Stimulated activated effector memory CD8-positive, alpha-beta T cell treated with anti-CD3 and anti-CD28 coated beads, Interleukin-12 subunit alpha, Interleukin-12 subunit beta, amount 100 ng/mL, for 72 hours (primary cell): ENCODE results near the gene PDAP1.

Experiments
- ATAC-seq: fragments of 150-1000 bp; cut with Tn5 transposase; 2 replicates; pipeline ENCODE4 v1.10.0; 2021
- DNase-seq, 2 donors: peaks; one replicate each; pipeline ENCODE4 v3.0.0; 2021 to 2022; ENCODE audit warnings: low spot score in 2 of 2
- H3K27ac Mint-ChIP-seq: one replicate; pipeline ENCODE4 v1.8.0; 2022; ENCODE audit warnings: mild to moderate bottlenecking, mixed read lengths
- H3K36me3 Mint-ChIP-seq: one replicate; pipeline ENCODE4 v1.8.0; 2022; ENCODE audit warnings: mild to moderate bottlenecking, mixed read lengths
- H3K4me1 Mint-ChIP-seq: one replicate; pipeline ENCODE4 v1.8.0; 2022; ENCODE audit warnings: mixed read lengths
- H3K4me3 Mint-ChIP-seq: one replicate; pipeline ENCODE4 v1.8.0; 2022; ENCODE audit warnings: mild to moderate bottlenecking, mixed read lengths
- H3K9me3 Mint-ChIP-seq: one replicate; pipeline ENCODE4 v1.8.0; 2022; ENCODE audit warnings: mixed read lengths

Gene PDAP1, protein sequence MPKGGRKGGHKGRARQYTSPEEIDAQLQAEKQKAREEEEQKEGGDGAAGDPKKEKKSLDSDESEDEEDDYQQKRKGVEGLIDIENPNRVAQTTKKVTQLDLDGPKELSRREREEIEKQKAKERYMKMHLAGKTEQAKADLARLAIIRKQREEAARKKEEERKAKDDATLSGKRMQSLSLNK

GRCh38 chr7:99408379-99409191, at the start of gene PDAP1, which contains the start of gene BUD31:
Gene PDAP1, minus strand, starts transcription at chr7:99408597. Its CDS starts 49 bp downstream, at chr7:99408548.
Gene BUD31, plus strand, starts transcription at chr7:99408969. Its CDS starts 2,124 bp downstream, at chr7:99411093.
- Mint-ChIP-seq H3K4me1 (peaks cover 51% of the 10 kb centered on the region), H3K36me3 (peaks cover 82% of the 10 kb centered on the region), H3K9me3 (no peaks in the 10 kb centered on the region), H3K27ac (peak within 1 kb of the TSS; percentile 95), H3K4me3 (peak within 1 kb of the TSS; percentile 92)
- DNase-seq = peak; percentile 96 to 99
- ATAC-seq = peak; percentile 91

GRCh38 chr7:99457650-99458493, 49.5 kb upstream of the PDAP1 start:
- peak overlapping the region; percentile 19 for H3K27ac Mint-ChIP-seq
- DNase-seq (no peak), ATAC-seq (no peak)
- H3K9me3 Mint-ChIP-seq = no peaks in the 10 kb centered on the region
- peaks cover 96% of the 10 kb centered on the region for H3K36me3 Mint-ChIP-seq
- H3K4me3 Mint-ChIP-seq = no peak overlapping the region
- H3K4me1 Mint-ChIP-seq = peaks cover 38% of the 10 kb centered on the region

DNA sequence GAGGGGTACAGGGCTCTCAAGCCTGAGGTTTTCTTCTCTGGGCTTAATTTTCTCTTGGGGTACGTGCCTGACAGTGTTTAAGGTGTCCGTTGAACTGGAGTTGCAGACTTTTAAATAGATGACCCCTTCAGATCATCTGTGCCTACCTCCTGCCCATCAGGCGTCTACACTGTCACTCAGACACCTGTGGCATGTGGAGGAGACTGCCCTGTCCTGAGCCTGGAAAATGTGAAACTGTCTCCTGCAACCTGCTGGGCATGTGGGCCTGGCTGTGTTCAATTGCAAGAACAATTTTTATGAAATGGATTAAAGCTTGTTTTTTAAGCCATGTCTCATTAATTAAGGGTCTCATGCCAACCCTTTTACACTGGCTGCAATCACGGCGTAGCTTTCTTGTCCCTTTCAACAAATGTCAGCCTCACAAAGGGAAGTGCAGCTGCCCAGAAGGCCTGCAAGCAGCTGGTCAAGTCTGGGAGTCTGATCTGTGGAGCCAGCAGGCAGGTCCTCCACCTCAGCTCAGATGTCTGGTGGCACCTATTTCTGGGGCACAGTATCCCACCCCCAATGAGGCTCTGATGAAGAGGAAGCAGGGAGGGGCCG, 48.8 kb upstream of the PDAP1 start:
- H3K36me3 Mint-ChIP-seq = peaks cover 96% of the 10 kb centered on the region
- peaks cover 35% of the 10 kb centered on the region for H3K4me1 Mint-ChIP-seq
- H3K27ac Mint-ChIP-seq = peak overlapping the region; percentile 58
- no peak overlapping the region for H3K4me3 Mint-ChIP-seq
- no peaks in the 10 kb centered on the region for H3K9me3 Mint-ChIP-seq
- DNase-seq (no peak), ATAC-seq (no peak)

- Mint-ChIP-seq H3K36me3 (peaks cover 94% of the 10 kb centered on the region), H3K27ac (no peak overlapping the region)
- no peak for DNase-seq
These were observed 47.9 kb upstream of the PDAP1 start for GRCh38 chr7:99456288-99456687.

GRCh38 chr7:99455874-99456273, 47.5 kb upstream of the PDAP1 start:
- H3K36me3 Mint-ChIP-seq = peaks cover 94% of the 10 kb centered on the region
- no peak for DNase-seq
- no peak for ATAC-seq
- H3K4me3 Mint-ChIP-seq = no peak overlapping the region
- H3K9me3 Mint-ChIP-seq = no peaks in the 10 kb centered on the region
- H3K4me1 Mint-ChIP-seq = peaks cover 34% of the 10 kb centered on the region
- no peak overlapping the region for H3K27ac Mint-ChIP-seq

More at GRCh38 chr7:99456288-99456687, 47.9 kb upstream of the PDAP1 start:
- Mint-ChIP-seq H3K9me3 (no peaks in the 10 kb centered on the region), H3K4me3 (no peak overlapping the region), H3K4me1 (peaks cover 35% of the 10 kb centered on the region)
- no peak for ATAC-seq

GRCh38 chr7:99453105-99453504, 44.7 kb upstream of the PDAP1 start:
- peaks cover 19% of the 10 kb centered on the region for H3K4me1 Mint-ChIP-seq
- DNase-seq (no peak), ATAC-seq (no peak)
- H3K9me3 Mint-ChIP-seq = no peaks in the 10 kb centered on the region
- H3K36me3 Mint-ChIP-seq = peaks cover 94% of the 10 kb centered on the region
- H3K27ac Mint-ChIP-seq = no peak overlapping the region
- no peak overlapping the region for H3K4me3 Mint-ChIP-seq

DNA sequence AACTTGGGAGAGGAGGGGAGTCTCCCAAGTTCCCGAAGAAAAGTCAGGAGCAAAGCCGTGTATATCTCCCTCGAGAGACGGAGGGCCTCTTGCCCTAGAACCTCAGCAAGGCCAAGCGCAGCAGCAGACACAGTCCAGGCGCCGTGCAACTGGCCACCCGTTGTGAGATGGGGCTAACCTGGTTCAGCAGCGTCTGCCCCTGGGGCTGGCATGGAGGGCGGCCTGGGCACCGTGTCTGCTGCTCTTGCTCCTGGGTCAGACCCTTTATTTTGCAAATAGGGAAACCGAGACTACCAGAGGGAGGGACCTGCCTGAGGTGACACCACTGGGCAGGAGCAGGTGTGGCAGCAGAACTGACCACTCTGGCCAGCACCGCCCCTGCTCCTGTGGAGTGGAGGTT, 44.1 kb upstream of the PDAP1 start:
- no peak for DNase-seq
- Mint-ChIP-seq H3K36me3 (peaks cover 94% of the 10 kb centered on the region), H3K4me3 (no peak overlapping the region), H3K4me1 (peaks cover 19% of the 10 kb centered on the region), H3K27ac (no peak overlapping the region), H3K9me3 (no peaks in the 10 kb centered on the region)
- no peak for ATAC-seq

DNA sequence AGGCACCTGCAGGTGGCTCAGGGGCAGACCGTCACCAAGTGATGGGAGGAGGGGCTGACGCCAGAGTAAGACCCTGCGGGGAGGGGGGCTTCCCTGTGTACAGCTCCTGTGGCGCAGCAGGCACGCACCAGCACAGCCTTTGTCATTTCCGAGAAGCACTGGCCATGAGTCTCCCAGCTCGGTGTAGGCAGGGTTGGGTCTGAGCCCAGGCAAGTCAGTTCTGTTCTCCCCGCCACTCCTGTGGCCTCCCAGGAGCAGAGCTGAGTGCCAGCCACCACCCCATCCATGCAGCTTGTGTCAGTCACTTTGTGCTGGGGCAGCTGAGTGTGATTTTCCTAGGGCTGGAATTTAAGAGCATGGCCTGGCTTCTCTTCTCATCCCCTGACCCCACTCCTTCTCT, 43.5 kb upstream of the PDAP1 start:
- H3K4me3 Mint-ChIP-seq = no peak overlapping the region

DNA sequence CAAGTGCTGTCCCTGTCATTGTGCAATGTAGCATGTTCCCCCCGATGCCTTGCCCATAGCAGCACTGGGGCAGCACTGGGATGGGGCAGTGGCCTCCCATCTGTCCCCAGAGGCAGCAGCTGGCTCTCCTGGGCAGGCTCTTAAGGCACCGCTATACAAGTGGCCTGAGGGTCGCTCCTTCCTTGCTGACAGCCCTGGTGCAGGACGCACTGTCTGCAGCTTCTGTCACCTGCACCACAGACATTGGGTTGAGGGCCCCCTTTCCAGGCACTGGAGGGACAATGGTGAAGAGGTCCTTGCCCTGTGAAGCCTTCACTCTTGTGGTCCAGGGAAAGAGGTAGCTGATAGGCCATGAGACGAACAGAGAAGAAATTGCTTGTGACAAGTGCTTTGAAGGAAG, 40.9 kb upstream of the PDAP1 start:
- no peak for DNase-seq
- peaks cover 5% of the 10 kb centered on the region for H3K4me1 Mint-ChIP-seq
- H3K36me3 Mint-ChIP-seq = peaks cover 94% of the 10 kb centered on the region
- no peak for ATAC-seq
- no peaks in the 10 kb centered on the region for H3K9me3 Mint-ChIP-seq
- H3K4me3 Mint-ChIP-seq = no peak overlapping the region
- H3K27ac Mint-ChIP-seq = peak overlapping the region; percentile 84

More for the DNA sequence above, 43.5 kb upstream of the PDAP1 start:
- DNase-seq (no peak), ATAC-seq (no peak)
- no peaks in the 10 kb centered on the region for H3K9me3 Mint-ChIP-seq
- no peak overlapping the region for H3K27ac Mint-ChIP-seq
- peaks cover 94% of the 10 kb centered on the region for H3K36me3 Mint-ChIP-seq
- H3K4me1 Mint-ChIP-seq = peaks cover 15% of the 10 kb centered on the region

GRCh38 chr7:99448855-99449254, 40.5 kb upstream of the PDAP1 start:
- Mint-ChIP-seq H3K9me3 (no peaks in the 10 kb centered on the region), H3K36me3 (peaks cover 94% of the 10 kb centered on the region), H3K27ac (no peak overlapping the region), H3K4me1 (peaks cover 5% of the 10 kb centered on the region), H3K4me3 (no peak overlapping the region)
- no peak for DNase-seq
- ATAC-seq = no peak

- Mint-ChIP-seq H3K4me1 (peaks cover 11% of the 10 kb centered on the region), H3K27ac (no peak overlapping the region), H3K9me3 (no peaks in the 10 kb centered on the region), H3K4me3 (no peak overlapping the region), H3K36me3 (peaks cover 94% of the 10 kb centered on the region)
- ATAC-seq (no peak), DNase-seq (no peak)
These were observed 39.5 kb upstream of the PDAP1 start for GRCh38 chr7:99447943-99448342.

GRCh38 chr7:99446096-99446495, 37.7 kb upstream of the PDAP1 start:
- ATAC-seq (no peak), DNase-seq (no peak)
- Mint-ChIP-seq H3K36me3 (peaks cover 100% of the 10 kb centered on the region), H3K4me3 (no peak overlapping the region), H3K27ac (no peak overlapping the region), H3K9me3 (no peaks in the 10 kb centered on the region), H3K4me1 (peaks cover 20% of the 10 kb centered on the region)

GRCh38 chr7:99440195-99440594, 31.8 kb upstream of the PDAP1 start:
- H3K4me1 Mint-ChIP-seq = peaks cover 38% of the 10 kb centered on the region
- H3K4me3 Mint-ChIP-seq = peak overlapping the region; percentile 99
- H3K36me3 Mint-ChIP-seq = peaks cover 62% of the 10 kb centered on the region
- no peak for ATAC-seq
- peak overlapping the region; percentile 98 for H3K27ac Mint-ChIP-seq
- H3K9me3 Mint-ChIP-seq = no peaks in the 10 kb centered on the region
- no peak for DNase-seq

DNA sequence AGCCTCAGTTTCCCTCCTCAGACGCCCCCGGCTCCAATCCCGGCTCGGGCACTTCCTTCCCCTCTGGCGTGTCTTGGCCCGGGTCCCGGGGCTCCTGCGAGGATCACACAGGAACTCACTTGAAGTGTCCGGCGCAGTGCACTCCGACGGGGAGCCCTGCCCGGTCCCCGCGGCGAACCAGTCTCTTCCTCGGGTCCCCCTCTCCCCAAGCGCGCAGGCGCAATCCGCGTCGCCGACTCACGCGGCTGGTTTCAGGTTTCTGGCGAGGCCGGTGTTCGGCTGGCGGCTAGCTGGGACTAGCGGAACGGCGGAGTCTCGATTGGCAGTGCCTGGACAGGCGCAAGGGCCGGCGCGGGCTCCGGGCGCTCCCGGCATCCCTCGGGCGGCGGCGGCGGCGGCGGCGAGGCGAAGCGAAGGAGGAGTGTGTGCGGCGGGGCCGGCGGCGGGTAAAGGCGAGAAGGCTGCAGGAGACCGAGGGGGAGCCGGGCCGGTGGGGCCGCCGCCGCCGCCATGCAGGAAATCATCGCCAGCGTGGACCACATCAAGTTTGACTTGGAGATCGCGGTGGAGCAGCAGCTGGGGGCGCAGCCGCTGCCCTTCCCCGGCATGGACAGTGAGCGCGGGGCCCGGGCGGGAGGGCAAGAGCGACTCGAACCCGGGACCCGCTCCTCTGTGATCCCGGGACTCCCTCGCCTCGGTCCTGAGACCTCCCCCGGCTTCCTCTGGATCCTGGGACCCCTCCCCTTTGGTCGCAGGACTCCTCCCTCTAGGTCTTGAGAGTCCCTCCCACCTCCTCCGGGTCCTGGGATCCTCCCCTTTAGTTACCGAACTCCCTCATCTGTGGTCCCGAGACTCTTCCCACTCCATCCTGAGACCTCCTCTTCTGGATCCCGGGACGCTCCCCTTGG, 30.4 kb upstream of the PDAP1 start, which contains the start of the genes CPSF4 and PTCD1:
CPSF4 (plus strand) TSS at position 371 of the 908 bp plus-strand sequence; CDS start at position 511, 140 bp downstream.
PTCD1 (minus strand) TSS at position 226 of the 908 bp plus-strand sequence. CDS start 3,556 bp downstream, outside the sequence.
- Mint-ChIP-seq H3K9me3 (no peaks in the 10 kb centered on the region), H3K4me3 (peak within 1 kb of the TSS; percentile 99), H3K36me3 (peaks cover 62% of the 10 kb centered on the region), H3K27ac (peak within 1 kb of the TSS; percentile 98), H3K4me1 (peaks cover 38% of the 10 kb centered on the region)
- DNase-seq (peak; percentile 90 to 96), ATAC-seq (peak; percentile 98)
